HCT116 (cell line): ENCODE measurements around the gene LGALS3.

ENCODE experiments used
- CBX3 ChIP-seq: IDR thresholded peaks from 2 replicates; pipeline ENCODE4 v1.6.1; 2012; ENCODE audit warnings: low read depth
- CTCF ChIP-seq, 3 experiments: fragments of 200-600 bp in 1 of 3; sonication (generic) in 1 of 3; IDR thresholded peaks in 2 of 3; conservative IDR thresholded peaks in 1 of 3; 2 replicates each; pipeline ENCODE4 v1.5.1; 2012 to 2017; ENCODE audit warnings: low read depth in 2 of 3, low read length in 2 of 3, antibody characterized with exemption in 1 of 3, borderline replicate concordance in 1 of 3, control low read depth in 1 of 3, mild to moderate bottlenecking in 1 of 3, mixed read lengths in 1 of 3, mixed run types in 1 of 3, moderate library complexity in 1 of 3; ENCODE audit not compliant: insufficient read depth in 1 of 3
- EZH2 ChIP-seq: fragments of 200-600 bp; sonication (generic); IDR thresholded peaks from 2 replicates; pipeline ENCODE4 v1.6.1; 2017; ENCODE audit warnings: antibody characterized with exemption, mixed run types
- POLR2A ChIP-seq: IDR thresholded peaks from 2 replicates; pipeline ENCODE4 v1.7.0; 2011; ENCODE audit warnings: borderline replicate concordance; ENCODE audit not compliant: insufficient read depth, insufficient read length; ENCODE audit errors: extremely low read depth
- SP1 ChIP-seq: IDR thresholded peaks from 2 replicates; pipeline ENCODE4 v1.6.1; 2012; ENCODE audit warnings: low read depth
- TCF7L2 ChIP-seq: IDR thresholded peaks from 2 replicates; pipeline ENCODE4 v1.7.0; 2011; ENCODE audit warnings: borderline replicate concordance, inconsistent platforms; ENCODE audit not compliant: insufficient read depth, insufficient read length; ENCODE audit errors: extremely low read depth

- TF ChIP-seq EZH2 = no peak
- no peak for TF ChIP-seq SP1
- no peak for TF ChIP-seq CBX3
- TF ChIP-seq CTCF (IDR thresholded peaks at IDR 0.05 in 2 of 3, conservative IDR thresholded peaks at IDR 0.05 in 1 of 3; ENCODE audit: borderline replicate concordance in 1 of 3, insufficient read depth in 1 of 3, low read depth in 2 of 3, low read length in 2 of 3) = no peak
- TF ChIP-seq POLR2A = no peak
- no peak for TF ChIP-seq TCF7L2
Observed at GRCh38 chr14:55192054-55192621, 63.1 kb downstream of the LGALS3 start.
